Esophagus mucosa (tissue), 1 donor: ENCODE measurements around the gene PYHIN1. TPM values are rescaled to one million over a fixed set of nuclear protein-coding genes. Genes with fewer than 3 reads are reported as not detected.

ENCODE experiments used
- ATAC-seq: fragments of 200-7000 bp; cut with Tn5 transposase; one replicate; pipeline ENCODE4 v1.9.1; 2020
- total RNA-seq: library from RNA; stranded (reverse); gene quantifications from one replicate; pipeline ENCODE4 v1.2.4, GENCODE V29; 2023
- donor health status: DM: yes; HTN: yes; CAD: no.

PYHIN1 gene
- total RNA-seq = 0.44 TPM

DNA sequence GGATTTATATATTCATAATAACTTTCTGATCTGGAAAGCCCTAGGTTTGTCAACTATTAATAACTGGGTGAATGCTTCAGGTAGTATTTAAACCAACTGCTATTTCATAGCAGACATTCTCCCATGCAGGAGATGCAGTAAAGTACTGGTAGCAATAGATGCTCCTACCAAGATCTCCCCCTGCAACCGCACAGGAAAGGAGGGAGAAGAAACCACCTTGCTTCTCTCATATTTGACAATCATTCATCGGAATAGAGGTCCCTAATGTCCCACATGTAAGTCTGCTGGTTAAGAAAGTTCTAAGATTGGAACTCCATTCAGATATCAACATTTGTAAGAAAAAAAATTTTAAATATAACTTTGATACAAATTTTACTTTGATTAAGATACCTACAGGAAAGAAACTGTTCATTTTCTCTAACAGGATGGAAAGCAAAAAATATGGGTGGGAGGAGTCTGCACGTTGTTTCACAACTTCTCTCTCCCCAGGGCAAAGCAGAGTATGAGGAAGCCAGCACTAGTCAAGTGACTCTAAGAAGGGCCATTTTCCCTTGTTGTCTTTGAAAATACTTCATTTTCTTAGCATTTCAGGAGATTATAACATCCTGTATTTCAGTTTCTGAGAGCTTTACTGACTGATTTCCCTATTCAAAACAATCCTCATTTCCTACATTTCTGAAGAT, at the start of gene PYHIN1:
PYHIN1 (plus strand) TSS at position 498 of the 683 bp plus-strand sequence. CDS start 5,359 bp downstream, outside the sequence.
- ATAC-seq = peak; percentile 29

DNA sequence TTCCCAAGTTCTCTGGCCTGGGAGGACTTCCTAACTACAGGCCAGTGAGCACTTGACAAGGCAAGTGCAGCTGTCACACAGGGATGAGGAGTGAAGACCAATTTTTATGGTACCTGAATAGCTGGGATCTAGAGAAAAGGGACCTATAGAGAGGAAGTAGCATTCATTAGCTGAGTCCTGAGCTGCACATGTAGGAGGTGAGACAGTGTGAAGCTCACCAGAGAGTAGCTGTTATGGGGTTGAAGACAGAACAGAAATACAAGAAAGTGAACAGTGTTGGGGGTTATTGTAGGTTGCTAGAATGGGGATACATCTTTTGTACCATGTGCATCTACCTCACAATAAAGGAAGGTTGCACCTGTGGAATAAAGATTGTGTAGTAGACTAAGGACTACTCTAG, 37.7 kb upstream of the PYHIN1 start:
- no peak for ATAC-seq

DNA sequence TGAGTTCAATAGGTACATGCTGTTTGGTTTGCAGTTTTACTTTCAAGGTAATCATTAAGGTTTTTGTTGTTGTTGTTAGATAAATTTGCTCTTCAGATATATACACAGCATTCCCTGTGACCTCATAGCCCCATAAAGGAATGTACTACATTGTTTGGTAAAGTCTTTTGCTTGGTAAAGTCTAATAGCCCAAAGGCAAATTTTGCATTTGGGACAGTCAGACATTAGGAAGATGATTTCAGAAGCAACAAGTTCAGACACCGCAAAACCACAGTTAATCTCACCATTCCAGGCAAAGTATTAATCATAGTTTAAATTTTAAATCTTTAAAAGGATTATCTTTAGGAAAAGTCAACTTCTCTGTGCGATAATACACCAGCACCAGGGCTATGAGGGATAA, 32.6 kb upstream of the PYHIN1 start:
- ATAC-seq = no peak

DNA sequence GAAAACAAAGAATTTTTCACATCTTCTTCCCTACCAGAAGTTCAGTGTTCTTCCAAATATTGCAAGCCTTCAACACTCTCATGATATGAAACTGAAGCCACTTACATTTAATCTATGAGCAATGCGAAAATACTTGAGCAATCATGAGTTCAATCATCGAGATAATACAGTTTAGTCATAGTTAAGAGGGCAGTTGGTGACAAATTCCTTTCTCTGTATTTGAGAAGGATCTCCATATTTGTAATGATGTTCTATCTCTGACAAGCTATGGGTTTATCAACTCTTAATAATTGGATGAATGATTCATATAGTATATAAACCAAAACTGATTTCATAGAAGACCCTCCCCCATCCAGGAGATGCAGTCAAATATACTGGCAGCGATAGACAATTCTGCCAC, 29.7 kb upstream of the PYHIN1 start:
- ATAC-seq = no peak

- ATAC-seq = no peak
Observed at GRCh38 chr1:158916085-158916484, 15.3 kb upstream of the PYHIN1 start.

DNA sequence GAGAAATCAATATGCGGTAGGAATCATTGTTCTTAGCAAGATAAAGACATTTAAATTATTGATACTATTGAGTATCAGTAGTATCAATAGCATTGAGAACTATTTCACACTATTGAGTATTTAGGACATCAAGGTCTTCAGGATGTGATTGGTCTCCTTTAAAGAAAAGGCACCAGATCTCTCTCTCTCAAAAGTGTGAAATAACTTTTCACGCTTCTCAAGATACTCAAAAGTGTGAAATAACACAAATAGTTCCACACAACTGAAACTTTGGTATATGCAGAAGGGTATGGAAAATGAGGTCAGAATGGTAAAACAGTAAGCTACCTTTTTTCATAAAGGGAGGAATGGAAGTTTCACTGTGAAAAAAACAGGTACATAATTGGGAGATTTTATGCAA, 6.7 kb upstream of the PYHIN1 start:
- no peak for ATAC-seq

- no peak for ATAC-seq
Observed at GRCh38 chr1:158930504-158930903, 848 bp upstream of the PYHIN1 start.

DNA sequence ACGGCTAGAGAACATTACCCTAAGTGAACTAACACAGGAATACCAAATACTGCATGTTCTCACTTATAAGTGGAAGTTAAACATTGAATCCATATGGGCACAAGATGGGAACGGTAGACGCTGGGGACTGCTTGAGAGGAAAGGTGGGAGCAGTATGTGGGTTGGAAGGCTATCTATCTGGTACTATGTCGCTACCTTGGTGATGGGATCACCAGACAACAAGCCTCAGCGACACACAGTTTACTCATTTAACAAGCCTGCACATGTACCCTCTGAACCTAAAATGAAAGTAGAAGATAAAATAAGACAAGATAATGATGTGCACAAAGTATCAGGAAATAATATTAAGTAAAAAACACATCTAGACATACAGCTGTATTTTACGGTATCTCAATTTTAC, 819 bp downstream of the PYHIN1 start:
- ATAC-seq = no peak

GRCh38 chr1:158933621-158934020, 2.3 kb downstream of the PYHIN1 start:
- no peak for ATAC-seq

DNA sequence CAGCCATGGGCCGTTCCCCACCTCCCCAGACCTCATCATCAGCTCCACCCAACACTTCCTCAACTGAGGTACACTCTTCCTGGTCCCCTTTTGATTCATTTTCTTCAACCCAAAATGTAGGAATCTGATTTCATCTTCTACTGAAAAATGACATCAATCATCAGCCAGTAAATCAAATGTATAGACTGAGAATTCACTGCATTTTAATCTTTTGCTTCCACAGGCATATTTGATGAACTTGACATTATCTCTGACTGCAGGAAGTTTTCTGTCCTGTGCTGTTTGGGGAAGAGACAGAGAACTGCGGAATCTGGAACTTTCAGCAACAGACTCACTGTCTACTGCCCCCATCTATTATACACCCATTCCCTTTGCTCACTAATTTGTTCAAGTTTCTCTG, 7.8 kb downstream of the PYHIN1 start:
- ATAC-seq = no peak

- ATAC-seq = no peak
Observed at GRCh38 chr1:158941317-158941716, 10.0 kb downstream of the PYHIN1 start.

GRCh38 chr1:158942490-158942889, 11.1 kb downstream of the PYHIN1 start:
- no peak for ATAC-seq

DNA sequence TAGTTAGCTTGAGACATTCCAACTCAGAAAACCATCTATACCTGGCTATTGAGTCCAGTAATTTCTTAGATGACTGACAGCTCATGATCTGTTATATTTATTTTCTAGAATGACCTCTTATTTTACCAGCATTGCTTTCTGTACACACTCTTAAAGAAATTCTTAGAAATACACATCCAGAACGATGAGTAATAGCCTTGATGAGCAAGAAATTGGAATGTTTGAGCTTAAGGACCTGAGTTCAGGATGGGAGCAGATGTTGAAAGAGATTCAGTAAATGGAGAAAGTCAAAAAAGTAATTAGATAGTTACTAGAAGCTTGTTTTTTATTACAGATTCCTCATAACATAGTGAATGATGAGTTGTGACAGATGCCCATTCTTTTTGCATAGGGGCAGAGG, 11.7 kb downstream of the PYHIN1 start:
- ATAC-seq = no peak

- no peak for ATAC-seq
Observed at GRCh38 chr1:158945061-158945460, 13.7 kb downstream of the PYHIN1 start.

DNA sequence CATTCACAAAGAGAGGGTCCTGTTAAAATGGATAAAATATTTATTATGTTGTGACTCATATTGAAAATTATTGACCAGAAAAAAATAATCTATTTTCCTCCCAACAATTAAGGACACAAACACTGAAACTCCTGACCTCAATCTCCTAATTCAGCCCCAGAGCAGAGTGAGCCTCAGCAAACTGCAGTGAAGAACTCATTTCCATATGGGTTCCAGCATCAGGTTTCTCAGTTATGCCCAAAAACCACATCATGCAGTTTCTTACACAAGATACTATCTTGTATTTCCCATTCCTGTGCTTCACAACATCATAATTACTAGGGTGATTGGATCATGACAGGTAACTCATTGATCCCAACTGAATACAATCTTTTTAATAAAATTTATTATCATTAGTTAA, 15.4 kb downstream of the PYHIN1 start:
- ATAC-seq = no peak

DNA sequence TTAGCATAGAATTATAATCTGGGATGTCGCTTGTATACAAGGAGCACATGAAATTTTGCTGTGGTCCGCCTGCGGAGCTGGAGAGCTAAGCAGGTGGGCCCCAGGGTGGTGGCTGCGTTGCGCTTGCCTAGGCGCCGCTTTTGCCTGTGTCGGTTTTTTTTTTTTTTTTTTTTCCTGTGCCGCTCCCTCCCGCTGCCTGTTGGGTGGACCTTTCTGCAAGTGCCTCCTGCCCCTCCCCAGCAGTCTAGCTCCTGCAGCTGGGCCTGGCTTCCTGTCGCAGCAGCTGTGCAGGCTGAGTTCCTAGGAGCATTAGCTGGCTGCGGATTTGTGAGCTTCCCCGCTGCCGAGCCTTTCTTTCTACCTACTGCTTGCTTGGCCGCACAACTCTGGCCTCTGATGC, 20.6 kb downstream of the PYHIN1 start:
- ATAC-seq = no peak

GRCh38 chr1:158952416-158952815, 21.1 kb downstream of the PYHIN1 start:
- no peak for ATAC-seq

GRCh38 chr1:158961178-158961577, 29.8 kb downstream of the PYHIN1 start:
- no peak for ATAC-seq

GRCh38 chr1:158962983-158963382, 31.6 kb downstream of the PYHIN1 start:
- ATAC-seq = no peak

GRCh38 chr1:158969166-158969565, 37.8 kb downstream of the PYHIN1 start:
- peak; percentile 83 for ATAC-seq

DNA sequence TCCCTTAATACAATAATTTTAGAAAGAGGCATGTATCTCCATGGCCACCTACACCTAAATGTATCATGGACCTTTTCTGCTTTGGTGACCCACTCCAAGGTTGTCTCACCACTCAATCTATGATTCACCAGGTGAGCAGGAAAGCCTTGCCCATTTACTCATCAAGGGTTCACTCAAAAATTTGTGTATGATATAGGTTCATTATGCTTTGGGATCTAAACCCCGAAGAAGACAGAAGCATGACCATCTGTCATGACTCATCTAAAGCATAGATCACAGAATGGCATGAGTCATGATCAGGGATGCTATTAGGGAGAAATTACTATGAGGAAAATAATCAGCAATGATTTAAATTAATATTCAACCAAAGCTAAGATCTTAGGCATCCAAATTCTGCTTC, 38.5 kb downstream of the PYHIN1 start:
- peak; percentile 94 for ATAC-seq

GRCh38 chr1:158972841-158973240, 41.5 kb downstream of the PYHIN1 start:
- peak; percentile 31 for ATAC-seq

- no peak for ATAC-seq
Observed at GRCh38 chr1:158976219-158976618, 44.9 kb downstream of the PYHIN1 start.

DNA sequence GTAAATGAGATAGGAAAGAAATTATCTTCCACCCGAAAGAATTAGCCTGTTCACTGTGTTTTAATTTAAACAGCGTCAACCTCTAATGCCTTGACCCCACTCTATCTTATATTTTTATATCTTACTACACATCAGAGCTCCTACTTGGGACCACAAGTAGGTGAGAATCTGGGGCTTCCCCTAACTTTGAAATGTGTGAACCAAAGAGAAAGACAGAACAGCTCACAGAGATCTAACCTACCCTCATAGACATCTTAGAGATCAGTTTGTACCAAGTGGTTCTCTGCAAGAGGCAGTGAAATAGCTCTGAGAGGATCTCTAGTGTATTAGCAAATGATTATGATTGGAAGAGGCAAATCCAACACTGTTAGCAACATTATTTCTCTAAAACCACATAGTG, 47.4 kb downstream of the PYHIN1 start:
- ATAC-seq = no peak

DNA sequence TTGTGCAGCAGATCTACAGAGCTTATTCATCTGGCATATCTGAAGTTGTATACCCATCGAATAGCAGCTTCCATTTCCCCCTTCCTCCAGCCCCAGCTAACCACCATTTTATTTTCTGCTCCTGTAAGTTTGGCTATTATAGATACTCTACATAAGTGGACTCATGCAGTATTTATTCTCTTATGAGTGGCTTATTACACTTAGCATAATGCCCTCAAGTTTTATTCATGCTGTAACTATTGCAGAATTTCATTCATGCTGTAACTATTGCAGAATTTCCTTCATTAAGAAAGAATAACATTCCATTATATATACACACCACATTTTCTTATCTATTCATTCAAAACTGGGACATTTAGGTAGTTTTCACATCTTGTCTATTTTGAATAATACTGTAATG, 47.9 kb downstream of the PYHIN1 start:
- no peak for ATAC-seq
